ENCODE results near the gene TSC1. TPM values are rescaled to one million over a fixed set of nuclear protein-coding genes. Genes with fewer than 3 reads are reported as not detected.

TSC1 gene
- total and polyA plus RNA-seq, 10 of the 15 experiments (the other 5 are each of a cell fraction or from before 2014, with no cell fraction given) = 4.0 to 48.0 (median 14.9) TPM

DNA sequence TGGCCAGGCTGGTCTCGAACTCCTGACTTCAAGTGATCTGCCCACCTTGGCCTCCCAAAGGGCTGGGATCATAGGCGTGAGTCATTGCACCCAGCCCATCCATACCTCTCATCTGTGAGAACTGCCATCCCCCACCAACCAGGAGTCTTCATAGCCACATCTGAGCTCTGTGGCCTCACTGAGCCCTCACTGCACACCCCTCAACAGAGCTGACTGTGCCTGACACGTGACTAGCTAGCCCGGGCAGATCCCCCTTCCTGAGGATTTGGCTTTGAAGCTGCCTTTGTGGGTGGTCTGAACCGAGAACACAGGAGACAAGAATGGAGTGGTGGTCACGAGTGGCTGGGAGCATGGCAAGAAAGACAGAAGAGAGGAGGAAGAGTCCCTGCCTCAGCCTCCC, 81.9 kb downstream of the TSC1 start (continued):
- TF ChIP-seq, protein P1, sequence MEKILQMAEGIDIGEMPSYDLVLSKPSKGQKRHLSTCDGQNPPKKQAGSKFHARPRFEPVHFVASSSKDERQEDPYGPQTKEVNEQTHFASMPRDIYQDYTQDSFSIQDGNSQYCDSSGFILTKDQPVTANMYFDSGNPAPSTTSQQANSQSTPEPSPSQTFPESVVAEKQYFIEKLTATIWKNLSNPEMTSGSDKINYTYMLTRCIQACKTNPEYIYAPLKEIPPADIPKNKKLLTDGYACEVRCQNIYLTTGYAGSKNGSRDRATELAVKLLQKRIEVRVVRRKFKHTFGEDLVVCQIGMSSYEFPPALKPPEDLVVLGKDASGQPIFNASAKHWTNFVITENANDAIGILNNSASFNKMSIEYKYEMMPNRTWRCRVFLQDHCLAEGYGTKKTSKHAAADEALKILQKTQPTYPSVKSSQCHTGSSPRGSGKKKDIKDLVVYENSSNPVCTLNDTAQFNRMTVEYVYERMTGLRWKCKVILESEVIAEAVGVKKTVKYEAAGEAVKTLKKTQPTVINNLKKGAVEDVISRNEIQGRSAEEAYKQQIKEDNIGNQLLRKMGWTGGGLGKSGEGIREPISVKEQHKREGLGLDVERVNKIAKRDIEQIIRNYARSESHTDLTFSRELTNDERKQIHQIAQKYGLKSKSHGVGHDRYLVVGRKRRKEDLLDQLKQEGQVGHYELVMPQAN (conservative IDR thresholded peaks at IDR 0.05) = no peak
- no peak for TF ChIP-seq RFX5 (IDR thresholded peaks at IDR 0.05; ENCODE audit: low read depth, low read length)
- no peak for TF ChIP-seq STAT1 (conservative IDR thresholded peaks at IDR 0.05)

DNA sequence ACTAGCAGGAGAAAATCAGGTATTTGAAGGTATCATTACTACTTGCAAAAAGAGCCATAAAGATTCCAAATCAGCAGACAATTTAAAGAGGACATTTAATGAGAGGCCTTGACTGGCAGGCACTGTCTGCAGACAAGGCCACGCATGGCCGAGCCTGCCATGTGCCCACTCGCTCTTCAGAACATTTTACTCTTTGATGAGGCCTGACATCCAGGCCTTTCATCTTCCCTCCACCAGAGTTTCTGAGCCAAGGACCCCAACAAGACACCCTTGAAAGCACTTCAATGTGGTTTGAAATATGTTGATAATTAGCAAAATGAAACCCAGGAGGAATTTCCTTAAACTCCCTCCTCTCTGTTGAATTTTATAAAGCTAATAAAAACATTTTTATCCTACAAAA, 82.8 kb downstream of the TSC1 start:
- ChIA-PET POLR2A (no interaction called here), SMC1A (ENCODE audit: uncharacterized antibody, unreplicated experiment) (no interaction called here), RAD21 (ENCODE audit: unreplicated experiment) (no interaction called here), CTCF (interaction anchor here (0.6 to 1.2 kb wide), 2 partner anchors 41 to 112 kb away, joined by 3 read pairs; no protein-coding TSS in a partner anchor)
- H3K27me3 ChIP-seq (replicated peaks in 1 of 2; ENCODE audit: control insufficient read depth in 2 of 2, insufficient read depth in 2 of 2, low read length in 1 of 2) = no peaks in the 10 kb centered on the region
- WGBS (ENCODE audit: insufficient coverage, insufficient replicate concordance, low lambda C conversion rate, missing lambda C conversion rate) = 58% methylated on average over 3 of the region's 3 CpGs
- ATAC-seq (no peak), DNase-seq (ENCODE audit: low read depth, low spot score) (no peak), FAIRE-seq (no peak)
- no TSS peak for BruUV-seq (replicated peaks)
- no peak overlapping the region for H3K9ac ChIP-seq (ENCODE audit: control insufficient read depth, insufficient read depth, low read length)
- H3K9me3 ChIP-seq (replicated peaks; ENCODE audit: control insufficient read depth, insufficient read depth, low read length) = no peaks in the 10 kb centered on the region
- H3K79me2 ChIP-seq (ENCODE audit: control insufficient read depth, insufficient read depth, low read length) = no peaks in the 10 kb centered on the region
- intact Hi-C loops (cut with micrococcal nuclease; ENCODE audit: unreplicated experiment) (no loop called here), in situ Hi-C loops (cut with MboI) (no loop called here)
- H3K4me2 ChIP-seq (ENCODE audit: control insufficient read depth, insufficient read depth) = no peak overlapping the region
- no peaks in the 10 kb centered on the region for H4K20me1 ChIP-seq (ENCODE audit: control insufficient read depth, insufficient read depth)
- no peaks in the 10 kb centered on the region for H3K36me3 ChIP-seq (ENCODE audit: control insufficient read depth in 2 of 2, insufficient read depth in 2 of 2, low read length in 1 of 2)
- H3K4me3 ChIP-seq = no peak overlapping the region
- TF ChIP-seq CEBPB (IDR thresholded peaks at IDR 0.05; ENCODE audit: borderline replicate concordance in 1 of 2, low read depth in 2 of 2, low read length in 2 of 2) = no peak
- 0 out of 2 replicates have a peak, but pooled peaks have one; percentile 34 for TF ChIP-seq PAX5 (IDR thresholded peaks at IDR 0.05; ENCODE audit: borderline replicate concordance, low read depth, low read length)
- H3K4me1 ChIP-seq (ENCODE audit: control insufficient read depth, insufficient read depth, low read length) = no peaks in the 10 kb centered on the region
- H3K27ac ChIP-seq (ENCODE audit: control insufficient read depth, insufficient read depth) = no peak overlapping the region
- H2AFZ ChIP-seq (ENCODE audit: control insufficient read depth, low read depth, low read length) = no peak overlapping the region
